K562 (cell line): Measurements from ENCODE around the gene ARL6IP6.
"Not testable (repeated sequence)": the region's sequence is repeated elsewhere in the genome, so short reads cannot be mapped to it uniquely, and the experiment has no call there.

Experiments
- CREB1 ChIP-seq, 2 experiments: sonication (generic) in 1 of 2; formaldehyde crosslinking in 1 of 2; IDR thresholded peaks; 2 replicates each; pipeline versions ENCODE4 v1.6.1 to v1.8.0; 2012 to 2022; ENCODE audit warnings: inconsistent platforms in 1 of 2, mild to moderate bottlenecking in 1 of 2, missing genetic modification reagents in 1 of 2, moderate library complexity in 1 of 2
- EZH2 ChIP-seq: IDR thresholded peaks from 2 replicates; pipeline ENCODE4 v1.6.1; 2012; ENCODE audit warnings: low read depth, mild to moderate bottlenecking, inconsistent platforms, low read length, borderline replicate concordance
- FOXJ3 ChIP-seq: sonication (generic); formaldehyde crosslinking; IDR thresholded peaks from 2 replicates; pipeline ENCODE4 v1.4.0; 2020; ENCODE audit warnings: mild to moderate bottlenecking, missing genetic modification reagents
- MAFG ChIP-seq: fragments of 450-650 bp; conservative IDR thresholded peaks from 2 replicates; pipeline ENCODE4 v1.6.1; 2016; ENCODE audit warnings: missing genetic modification characterization, missing compliant biosample characterization
- NR2C2 ChIP-seq, 2 experiments: fragments of 200-800 bp in 1 of 2; sonication (Bioruptor generic) in 1 of 2; sonication (generic) in 1 of 2; formaldehyde crosslinking in 1 of 2; IDR thresholded peaks; 2 replicates each; pipeline versions ENCODE4 v1.6.1 to v1.8.0; 2016 to 2022; ENCODE audit warnings: mild to moderate bottlenecking in 1 of 2, missing compliant biosample characterization in 1 of 2, missing genetic modification characterization in 1 of 2, missing genetic modification reagents in 1 of 2

- TF ChIP-seq EZH2; MAFG (tag); CREB1 (IDR thresholded peaks at IDR 0.05); CREB1 (CRISPR knock-in tag; IDR thresholded peaks at IDR 0.05); FOXJ3 (CRISPR knock-in tag); NR2C2 (CRISPR knock-in tag; IDR thresholded peaks at IDR 0.05); NR2C2 (tag; IDR thresholded peaks at IDR 0.05): not testable (repeated sequence)
Measured at GRCh38 chr2:152763208-152763607, 44.8 kb downstream of the ARL6IP6 start.
